Immature natural killer cell (primary cell): Measurements from ENCODE around the gene AGPAT3. TPM values are rescaled to one million over a fixed set of nuclear protein-coding genes. Genes with fewer than 3 reads are reported as not detected.

Source experiments
- DNase-seq, 3 donors: peaks; one replicate each; pipeline ENCODE4 v3.0.0; 2022; ENCODE audit warnings: mixed read lengths in 1 of 3
- H3K27ac Mint-ChIP-seq, 6 donors: one replicate each; pipeline ENCODE4 v1.8.0; 2020; ENCODE audit warnings: mixed read lengths in 6 of 6, mild to moderate bottlenecking in 5 of 6, inconsistent platforms in 4 of 6, moderate library complexity in 3 of 6
- H3K27me3 Mint-ChIP-seq, 3 donors: one replicate each; pipeline ENCODE4 v1.8.0; 2020 to 2021; ENCODE audit warnings: low read depth in 3 of 3, mild to moderate bottlenecking in 3 of 3, mixed read lengths in 3 of 3, moderate library complexity in 3 of 3, inconsistent platforms in 1 of 3
- H3K36me3 Mint-ChIP-seq, 3 donors: one replicate each; pipeline ENCODE4 v1.8.0; 2020; ENCODE audit warnings: mixed read lengths in 3 of 3, inconsistent platforms in 2 of 3, mild to moderate bottlenecking in 2 of 3
- H3K4me1 Mint-ChIP-seq, 2 donors: one replicate each; pipeline ENCODE4 v1.8.0; 2020; ENCODE audit warnings: inconsistent platforms in 2 of 2, mild to moderate bottlenecking in 2 of 2, mixed read lengths in 2 of 2, moderate library complexity in 1 of 2
- H3K4me3 Mint-ChIP-seq, 5 donors: one replicate each; pipeline ENCODE4 v1.8.0; 2020; ENCODE audit warnings: mild to moderate bottlenecking in 5 of 5, mixed read lengths in 5 of 5, inconsistent platforms in 3 of 5, moderate library complexity in 3 of 5
- H3K9me3 Mint-ChIP-seq, 6 donors: one replicate each; pipeline ENCODE4 v1.8.0; 2020; ENCODE audit warnings: mild to moderate bottlenecking in 6 of 6, mixed read lengths in 6 of 6, inconsistent platforms in 4 of 6, moderate library complexity in 3 of 6
- polyA plus RNA-seq, 3 donors: library from polyadenylated mRNA; unstranded; fragments of 300-500 nt; fragmentation: Illumina TruSeq; gene quantifications; one replicate each; pipeline ENCODE4 v1.2.3, GENCODE V29; 2021

AGPAT3 gene
- polyA plus RNA-seq, 3 donors from 2014 or later, result 5.6 to 11.8 (median 9.5) TPM

DNA sequence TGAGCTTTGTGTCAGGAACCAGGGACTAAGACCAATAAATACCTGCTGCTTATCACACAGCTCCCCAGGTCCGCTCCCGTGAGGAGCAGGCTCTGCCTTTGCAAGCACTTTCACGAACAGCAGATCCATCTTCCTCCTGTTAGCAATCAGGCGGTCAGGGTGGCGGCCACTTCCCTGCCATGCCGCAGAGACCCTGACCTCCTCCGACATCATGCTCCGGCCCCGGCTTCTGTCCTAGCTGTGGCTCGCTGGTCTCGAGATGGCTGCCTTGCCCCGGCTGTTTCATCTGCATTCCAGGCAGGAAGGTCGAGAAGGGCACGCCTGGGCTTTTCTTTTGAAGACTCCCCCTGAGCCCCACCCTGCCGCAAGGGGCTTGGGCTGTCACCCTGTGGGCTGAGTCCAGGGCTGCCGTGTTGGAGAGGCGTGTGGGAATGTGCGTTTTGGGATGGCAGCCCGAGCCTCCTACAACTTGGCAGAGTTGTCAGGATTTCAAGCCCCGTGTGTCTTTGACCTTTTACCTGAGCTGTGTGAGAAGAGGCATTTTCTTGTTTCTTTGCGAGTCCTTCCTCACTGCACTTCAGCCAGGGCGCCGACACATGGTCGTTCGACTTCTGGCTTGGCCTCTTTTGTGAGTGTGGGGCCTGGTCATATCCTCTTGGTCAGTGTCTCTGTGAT is 59.5 kb downstream of the AGPAT3 start:
- peaks cover 13 to 18% of the 10 kb centered on the region in 2 donors for H3K4me1 Mint-ChIP-seq

DNA sequence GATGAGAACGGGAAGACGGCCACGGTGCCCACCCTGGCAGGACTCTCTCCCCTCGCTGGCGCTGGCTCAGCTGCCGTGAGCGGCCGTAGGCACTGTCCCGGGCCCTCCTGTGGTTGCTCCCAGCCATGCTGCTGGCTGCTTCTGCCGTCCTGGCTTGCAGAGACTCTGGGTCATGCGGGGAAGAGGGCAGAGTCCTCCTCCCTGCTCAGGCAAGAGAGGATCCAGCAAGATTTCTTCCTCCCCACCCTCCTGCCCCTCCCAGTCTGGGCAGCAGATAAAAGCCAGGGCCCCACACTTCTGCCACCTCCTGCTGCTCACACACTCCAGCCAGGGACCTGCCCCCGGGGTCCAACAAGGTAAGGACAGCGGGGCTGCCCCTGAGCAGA is 60.1 kb downstream of the AGPAT3 start:
- DNase-seq, result no peak
- peaks cover 2 to 9% (median 4%) of the 10 kb centered on the region in 3 donors for H3K27me3 Mint-ChIP-seq
- H3K9me3 Mint-ChIP-seq, result no peaks in the 10 kb centered on the region
- no peak overlapping the region for H3K4me3 Mint-ChIP-seq
- peaks cover 0 to 1% (median 0%) of the 10 kb centered on the region in 3 donors for H3K36me3 Mint-ChIP-seq
- peaks cover 10 to 12% of the 10 kb centered on the region in 2 donors for H3K4me1 Mint-ChIP-seq
- H3K27ac Mint-ChIP-seq, result no peak overlapping the region

More for the DNA sequence above, 59.5 kb downstream of the AGPAT3 start:
- peaks cover 4 to 12% (median 5%) of the 10 kb centered on the region in 3 donors for H3K27me3 Mint-ChIP-seq
- no peaks in the 10 kb centered on the region for H3K9me3 Mint-ChIP-seq
- H3K36me3 Mint-ChIP-seq, result peaks cover 0 to 4% (median 0%) of the 10 kb centered on the region in 3 donors
- H3K27ac Mint-ChIP-seq, result no peak overlapping the region
- no peak for DNase-seq
- H3K4me3 Mint-ChIP-seq, result no peak overlapping the region

DNA sequence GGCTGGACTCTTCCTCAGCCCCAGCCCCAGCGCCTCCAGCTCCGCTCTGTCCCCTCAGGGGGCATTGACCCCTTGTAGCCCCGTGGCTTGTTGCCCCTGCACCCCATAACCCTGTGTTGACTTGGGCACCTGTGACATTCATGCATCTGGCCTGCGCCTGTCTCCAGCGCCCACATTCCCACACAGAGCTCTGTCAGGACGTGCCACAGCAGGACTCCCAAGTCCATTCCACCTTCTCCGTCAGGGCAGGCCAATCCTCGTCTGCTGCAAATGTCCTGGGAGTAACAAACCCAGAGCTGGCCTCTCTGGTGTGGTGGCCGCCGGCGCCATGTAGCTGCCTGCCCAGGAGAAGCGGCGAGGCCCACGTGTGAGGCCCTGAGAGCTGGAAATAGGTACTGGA is 60.6 kb downstream of the AGPAT3 start:
- Mint-ChIP-seq H3K27ac (no peak overlapping the region), H3K36me3 (no peaks in the 10 kb centered on the region), H3K4me3 (no peak overlapping the region), H3K9me3 (no peaks in the 10 kb centered on the region), H3K27me3 (peaks cover 0 to 7% (median 4%) of the 10 kb centered on the region in 3 donors), H3K4me1 (peaks cover 9 to 10% of the 10 kb centered on the region in 2 donors)
- DNase-seq, result no peak

DNA sequence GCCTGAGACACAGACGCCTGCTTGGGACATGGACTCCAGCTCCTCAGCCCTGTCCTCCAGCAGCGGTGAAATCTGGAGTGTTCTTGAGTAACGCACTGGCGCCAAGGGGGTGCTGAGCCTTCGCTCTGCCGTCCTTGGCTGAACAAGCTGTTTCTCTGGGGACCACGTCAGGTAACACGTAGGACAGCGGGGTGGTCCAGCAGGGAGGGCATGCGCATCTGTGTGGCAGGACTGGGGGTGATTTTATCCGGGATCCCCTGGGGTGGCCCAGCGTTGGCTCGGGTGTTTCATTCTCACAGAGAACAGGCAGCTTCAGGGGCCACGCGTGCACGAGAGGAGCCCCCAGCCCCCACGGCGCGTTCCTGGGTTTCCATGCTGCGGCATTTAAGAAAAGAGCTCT is 61.2 kb downstream of the AGPAT3 start:
- Mint-ChIP-seq H3K27ac (no peak overlapping the region), H3K36me3 (no peaks in the 10 kb centered on the region), H3K4me1 (peaks cover 9 to 10% of the 10 kb centered on the region in 2 donors), H3K9me3 (no peaks in the 10 kb centered on the region), H3K27me3 (peaks cover 0 to 7% (median 4%) of the 10 kb centered on the region in 3 donors), H3K4me3 (no peak overlapping the region)
- no peak for DNase-seq

DNA sequence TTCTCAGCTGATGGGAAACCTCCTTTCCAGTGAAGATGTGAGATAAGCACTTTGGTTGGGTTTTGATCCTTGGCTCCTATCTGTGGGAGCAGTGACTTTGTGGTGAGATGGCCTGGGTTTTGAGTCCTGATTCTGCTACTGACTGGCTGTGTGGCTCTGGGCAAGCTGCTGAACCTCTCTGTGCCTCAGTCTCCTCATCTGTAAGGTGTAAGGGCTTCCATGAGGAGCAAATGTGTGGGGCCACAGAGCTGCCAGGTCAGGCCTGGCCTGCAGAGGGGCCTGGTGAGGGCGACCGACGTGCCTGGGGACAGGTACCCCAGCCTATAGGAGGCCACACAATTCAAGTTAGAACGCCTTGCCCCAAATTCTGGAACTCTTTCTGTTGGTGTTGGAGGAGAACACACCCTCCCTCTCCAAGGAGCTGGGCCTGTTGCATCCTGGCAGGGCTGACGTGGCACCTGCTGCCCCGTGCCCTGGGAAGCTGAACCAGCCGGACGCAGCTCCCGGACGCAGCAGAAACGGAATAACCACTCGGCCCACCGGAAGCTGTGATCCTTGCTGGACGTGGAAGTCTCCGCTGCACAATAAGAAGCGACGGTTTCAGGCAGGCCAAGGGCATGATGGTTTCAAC is 62.7 kb downstream of the AGPAT3 start:
- no peak overlapping the region for H3K4me3 Mint-ChIP-seq
- no peaks in the 10 kb centered on the region for H3K36me3 Mint-ChIP-seq
- no peaks in the 10 kb centered on the region for H3K9me3 Mint-ChIP-seq
- no peak for DNase-seq
- H3K27me3 Mint-ChIP-seq, result peaks cover 0 to 2% (median 0%) of the 10 kb centered on the region in 3 donors
- H3K27ac Mint-ChIP-seq, result no peak overlapping the region
- H3K4me1 Mint-ChIP-seq, result peaks cover 0 to 4% of the 10 kb centered on the region in 2 donors

DNA sequence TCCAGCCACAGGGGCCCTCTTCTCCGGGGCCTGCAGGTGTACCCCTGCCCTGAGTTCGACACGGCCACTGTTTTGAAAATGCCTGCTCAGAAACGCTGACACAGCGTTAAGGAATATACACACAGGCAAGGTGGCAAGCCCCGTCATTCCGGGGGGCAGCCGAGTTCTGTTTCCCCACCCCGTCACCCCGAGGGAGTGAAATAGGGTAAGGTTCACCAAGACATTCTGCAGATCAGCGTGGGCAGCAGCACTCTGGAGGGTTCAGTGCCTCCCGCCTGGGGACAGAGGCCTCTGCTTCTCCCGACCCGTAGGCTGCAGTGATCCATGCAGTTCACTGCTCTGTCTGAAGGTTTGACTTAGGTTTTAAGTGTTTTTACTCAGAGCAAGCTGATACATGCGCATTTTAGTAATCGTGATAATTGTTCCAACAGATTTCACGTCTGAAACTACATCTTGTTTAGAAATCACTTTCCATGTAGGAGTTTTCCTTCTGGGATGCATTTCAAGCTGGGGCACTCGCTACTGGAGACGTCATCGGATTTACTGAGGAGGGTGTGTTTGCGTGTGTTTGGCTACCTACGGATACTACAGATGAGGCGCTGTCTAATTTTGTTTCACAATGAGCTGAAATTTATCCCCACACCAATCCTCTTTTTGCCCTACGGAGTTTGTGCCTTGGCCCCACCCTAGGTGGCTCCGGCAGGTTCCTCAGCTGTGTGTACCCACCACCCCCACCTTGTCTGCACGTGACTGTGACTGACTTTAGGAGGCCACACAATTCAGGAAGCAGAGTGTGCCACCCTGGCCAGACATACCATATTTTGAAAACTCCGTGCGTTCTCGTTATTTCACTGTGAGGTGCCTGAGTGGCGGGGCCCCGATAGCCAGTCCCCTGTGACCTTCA is 63.5 kb downstream of the AGPAT3 start:
- Mint-ChIP-seq H3K27me3 (peaks cover 0 to 2% (median 0%) of the 10 kb centered on the region in 3 donors), H3K27ac (no peak overlapping the region)

DNA sequence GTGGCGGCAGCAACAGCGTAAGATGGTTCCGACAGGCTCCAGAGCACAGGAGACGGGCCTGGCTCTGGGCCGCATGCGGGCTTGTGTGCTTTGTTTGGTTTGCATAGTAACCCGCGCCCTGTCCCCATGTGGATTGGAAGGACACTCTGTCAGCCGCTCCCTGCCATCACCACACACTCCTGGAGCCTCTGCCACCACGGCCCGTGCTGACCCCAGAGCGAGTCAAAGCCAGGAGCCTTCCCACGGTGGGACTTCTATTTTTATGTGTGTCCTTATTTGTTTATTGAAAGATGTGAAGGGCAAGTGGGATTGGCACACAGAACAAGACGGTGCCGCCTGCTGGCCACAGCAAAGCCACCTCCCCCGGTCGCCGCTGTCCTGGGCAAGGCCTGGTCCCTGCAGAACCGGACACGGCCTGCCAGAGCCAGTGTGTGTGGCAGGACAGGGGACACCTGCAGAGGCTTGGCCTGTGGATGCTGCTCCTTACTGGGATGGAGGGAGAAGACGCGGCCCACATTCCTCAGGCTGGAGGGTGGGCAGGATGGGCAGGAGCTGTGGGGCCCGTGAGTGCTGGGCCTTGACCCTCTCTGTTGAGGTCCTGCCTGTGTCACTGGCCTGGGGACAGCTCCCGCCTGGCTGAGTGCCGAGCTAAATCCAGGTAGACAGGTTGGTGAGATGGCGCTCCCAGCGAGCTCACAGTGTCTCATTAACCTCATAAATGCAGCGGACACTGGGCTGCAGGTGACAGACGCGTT is 64.4 kb downstream of the AGPAT3 start:
- Mint-ChIP-seq H3K4me3 (no peak overlapping the region), H3K9me3 (no peaks in the 10 kb centered on the region), H3K4me1 (peaks cover 0 to 2% of the 10 kb centered on the region in 2 donors), H3K27ac (no peak overlapping the region), H3K27me3 (no peaks in the 10 kb centered on the region), H3K36me3 (peaks cover 0 to 6% (median 0%) of the 10 kb centered on the region in 3 donors)
- no peak for DNase-seq

More for the DNA sequence above, 63.5 kb downstream of the AGPAT3 start:
- peaks cover 0 to 4% of the 10 kb centered on the region in 2 donors for H3K4me1 Mint-ChIP-seq
- peaks cover 0 to 6% (median 0%) of the 10 kb centered on the region in 3 donors for H3K36me3 Mint-ChIP-seq
- no peaks in the 10 kb centered on the region for H3K9me3 Mint-ChIP-seq
- H3K4me3 Mint-ChIP-seq, result no peak overlapping the region
- DNase-seq, result no peak

DNA sequence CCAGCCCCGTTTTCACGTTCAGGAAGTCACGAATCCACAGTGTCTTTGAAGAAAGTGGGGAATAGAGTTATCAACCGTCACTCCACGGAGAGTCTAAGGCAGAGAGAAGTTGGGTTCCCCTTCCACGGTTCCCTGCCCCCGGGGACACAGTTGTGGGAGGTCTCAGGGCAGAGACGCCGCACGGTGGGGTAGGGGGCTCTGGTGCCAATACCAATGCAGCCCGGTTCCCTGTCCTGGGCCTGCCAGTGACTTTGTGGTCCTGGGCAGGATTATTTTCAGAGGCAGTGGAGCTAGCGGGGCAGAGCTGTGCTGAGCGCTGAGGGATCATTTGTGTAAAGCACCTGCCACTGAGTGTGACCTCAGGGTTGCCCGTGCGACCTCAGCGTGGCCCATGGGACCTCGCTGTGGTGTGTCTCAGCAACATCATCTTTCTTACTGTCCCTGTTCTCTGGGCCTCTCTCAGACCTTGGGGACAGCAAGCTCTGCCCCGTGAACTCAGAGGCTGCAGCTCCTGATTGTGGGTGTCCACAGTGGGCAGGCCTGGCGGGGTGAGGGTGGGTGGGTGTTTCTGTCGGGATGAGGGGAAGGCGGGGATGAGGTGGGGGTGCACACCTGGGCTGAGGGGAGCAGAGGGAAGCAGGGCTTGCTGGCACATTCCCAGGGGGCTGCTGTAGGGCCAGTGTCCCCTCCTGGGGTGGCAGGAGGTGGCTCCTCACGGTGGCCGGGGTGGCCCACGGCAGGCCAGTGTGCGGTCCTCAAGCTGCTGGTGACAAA is 65.2 kb downstream of the AGPAT3 start:
- peaks cover 0 to 6% (median 0%) of the 10 kb centered on the region in 3 donors for H3K36me3 Mint-ChIP-seq
- no peaks in the 10 kb centered on the region for H3K9me3 Mint-ChIP-seq
- no peak overlapping the region for H3K4me3 Mint-ChIP-seq
- DNase-seq, result no peak
- H3K4me1 Mint-ChIP-seq, result peaks cover 0 to 2% of the 10 kb centered on the region in 2 donors
- no peaks in the 10 kb centered on the region for H3K27me3 Mint-ChIP-seq
- no peak overlapping the region for H3K27ac Mint-ChIP-seq

DNA sequence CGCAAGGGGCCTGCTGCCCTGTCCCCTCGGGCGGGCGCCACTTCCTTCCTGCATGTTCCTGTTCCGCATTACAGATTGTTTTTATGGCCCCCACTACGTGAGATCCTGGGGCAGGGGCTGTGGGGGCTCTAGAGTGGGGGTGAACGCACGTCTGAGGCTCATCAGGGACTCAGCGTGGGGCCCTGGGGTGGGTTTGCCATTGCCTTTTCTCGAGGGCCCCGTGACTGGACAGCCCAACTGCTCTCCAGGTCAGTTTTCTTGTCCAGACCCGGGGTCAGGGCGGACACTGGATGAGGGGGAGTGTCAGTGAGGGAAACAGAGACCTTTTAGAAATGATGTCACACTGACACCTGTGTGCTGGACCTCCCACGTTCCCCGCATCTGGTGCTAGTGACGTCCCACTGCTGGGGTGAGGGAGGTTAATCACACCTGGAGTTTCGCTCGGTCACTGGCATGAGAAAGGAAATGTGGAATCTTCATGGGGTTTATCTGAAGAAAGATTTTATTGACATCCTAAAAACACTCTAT is 65.9 kb downstream of the AGPAT3 start:
- Mint-ChIP-seq H3K36me3 (peaks cover 0 to 6% (median 0%) of the 10 kb centered on the region in 3 donors), H3K4me3 (no peak overlapping the region), H3K27ac (peak overlapping the region in 1 of 6 donors; percentile 11), H3K27me3 (no peaks in the 10 kb centered on the region), H3K9me3 (no peaks in the 10 kb centered on the region), H3K4me1 (peaks cover 0 to 2% of the 10 kb centered on the region in 2 donors)
- DNase-seq, result no peak

DNA sequence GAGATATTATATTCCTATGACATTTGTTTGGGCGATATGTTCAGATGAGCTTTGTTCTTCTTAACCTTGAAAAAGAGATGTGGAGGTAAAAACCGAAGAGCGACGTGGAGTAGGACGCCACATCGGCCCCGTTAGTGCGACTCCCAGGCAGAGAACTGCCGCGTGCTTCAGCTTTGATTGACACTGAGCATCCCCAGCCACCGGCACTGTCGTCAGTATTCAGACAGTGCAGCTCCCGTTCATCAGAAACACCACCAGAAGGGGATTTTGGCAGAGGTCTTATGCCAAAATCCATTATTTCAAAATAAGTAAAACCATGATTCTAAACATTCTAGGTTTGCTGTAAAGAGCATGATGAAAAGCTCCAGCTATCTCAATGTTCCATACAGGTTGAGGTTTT is 66.5 kb downstream of the AGPAT3 start:
- peaks cover 0 to 2% of the 10 kb centered on the region in 2 donors for H3K4me1 Mint-ChIP-seq
- no peak overlapping the region for H3K27ac Mint-ChIP-seq
- H3K4me3 Mint-ChIP-seq, result no peak overlapping the region
- no peaks in the 10 kb centered on the region for H3K9me3 Mint-ChIP-seq
- peaks cover 0 to 6% (median 0%) of the 10 kb centered on the region in 3 donors for H3K36me3 Mint-ChIP-seq
- no peak for DNase-seq
- no peaks in the 10 kb centered on the region for H3K27me3 Mint-ChIP-seq

DNA sequence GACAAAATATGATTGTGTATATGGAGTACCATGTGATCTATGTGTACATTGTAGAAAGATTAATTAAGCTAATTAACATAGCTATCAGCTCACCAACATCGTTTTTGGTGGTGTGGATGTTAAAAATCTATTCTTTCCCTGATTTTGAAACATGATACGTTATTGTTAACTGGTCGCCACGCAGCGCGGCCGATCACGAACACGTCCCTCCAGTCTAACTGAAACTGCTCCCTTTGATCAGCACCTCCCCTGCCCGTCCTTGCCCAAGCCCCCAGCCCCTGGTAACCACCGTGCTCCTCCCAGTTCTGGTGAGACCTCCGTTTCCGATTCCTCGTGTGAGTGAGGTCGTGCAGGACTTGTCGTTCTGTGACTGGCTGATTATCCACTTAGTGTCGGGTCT is 67.0 kb downstream of the AGPAT3 start:
- Mint-ChIP-seq H3K4me3 (no peak overlapping the region), H3K36me3 (peaks cover 0 to 6% (median 0%) of the 10 kb centered on the region in 3 donors), H3K27ac (no peak overlapping the region), H3K9me3 (no peaks in the 10 kb centered on the region), H3K4me1 (peaks cover 0 to 2% of the 10 kb centered on the region in 2 donors), H3K27me3 (no peaks in the 10 kb centered on the region)
- DNase-seq, result no peak

DNA sequence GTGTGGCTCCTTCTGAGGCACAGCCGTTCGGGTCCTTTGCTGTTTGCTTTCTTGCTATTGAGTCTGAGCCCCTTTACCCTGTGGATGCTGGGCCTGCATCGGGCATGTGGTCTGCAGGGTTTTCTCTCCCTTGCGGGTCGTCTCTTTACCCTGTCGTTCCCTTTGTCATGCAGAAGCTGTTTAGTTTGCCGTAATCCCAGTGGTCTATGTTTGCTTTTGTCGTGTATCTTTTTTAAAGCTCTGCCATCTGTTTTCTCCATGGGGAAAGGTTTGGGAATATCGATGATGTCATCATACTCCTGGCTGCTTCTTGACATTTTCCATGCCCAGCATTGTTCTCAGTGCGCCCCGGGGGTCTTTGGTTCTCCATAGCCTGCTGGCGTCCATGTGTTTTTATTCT is 68.2 kb downstream of the AGPAT3 start:
- no peak for DNase-seq

More for the DNA sequence above, 68.2 kb downstream of the AGPAT3 start:
- no peak overlapping the region for H3K4me3 Mint-ChIP-seq
- no peaks in the 10 kb centered on the region for H3K27me3 Mint-ChIP-seq
- H3K36me3 Mint-ChIP-seq, result peaks cover 0 to 6% (median 0%) of the 10 kb centered on the region in 3 donors
- H3K27ac Mint-ChIP-seq, result no peak overlapping the region
- H3K4me1 Mint-ChIP-seq, result peaks cover 0 to 6% of the 10 kb centered on the region in 2 donors
- H3K9me3 Mint-ChIP-seq, result no peaks in the 10 kb centered on the region
